Measurements from ENCODE around the gene MOB3C.
A peak's percentile ranks its signal among the peaks of the same experiment; 100 is the strongest.

The MOB3C gene

GRCh38 chr1:46595127-46595526 lies 21.5 kb downstream of the MOB3C start:
- Histone ChIP-seq H3K27me3 (ENCODE audit: control insufficient read depth in 2 of 2, insufficient read depth in 2 of 2, low read length in 2 of 2) (no peaks in the 10 kb centered on the region), H3K4me3 (ENCODE audit: low read length in 2 of 2) (no peak overlapping the region), H3K4me1 (ENCODE audit: control insufficient read depth in 2 of 2, insufficient read depth in 2 of 2, low read length in 2 of 2) (peaks cover 0 to 3% of the 10 kb centered on the region in 2 donors), H3K27ac (ENCODE audit: low read depth in 2 of 2, low read length in 2 of 2) (no peak overlapping the region), H3K9ac (ENCODE audit: low read depth in 1 of 2, low read length in 2 of 2) (no peak overlapping the region), H3K9me3 (ENCODE audit: control insufficient read depth in 2 of 2, low read length in 2 of 2) (no peaks in the 10 kb centered on the region), H3K36me3 (ENCODE audit: control insufficient read depth in 2 of 2, insufficient read depth in 2 of 2, low read length in 2 of 2) (peaks cover 34 to 35% of the 10 kb centered on the region in 2 donors)

DNA sequence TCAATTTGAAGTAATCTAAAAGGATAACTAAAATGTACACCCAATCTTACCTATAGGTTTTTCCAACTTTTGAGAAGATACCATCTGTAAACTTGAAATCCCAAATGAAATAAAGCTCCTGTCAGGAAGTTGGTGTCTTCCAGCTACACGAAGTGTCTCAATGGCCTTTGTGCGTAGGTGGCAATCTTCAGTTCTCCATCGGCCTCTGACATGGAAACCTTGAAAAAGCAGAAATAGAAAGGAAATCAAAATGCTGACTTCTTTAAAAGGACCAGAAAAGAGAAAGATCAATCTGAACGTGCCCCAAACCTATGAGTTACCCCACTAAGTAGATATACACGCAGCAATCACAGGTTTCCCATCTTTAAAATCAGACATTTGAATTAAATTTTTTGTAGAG lies 22.5 kb downstream of the MOB3C start:
- Histone ChIP-seq H3K36me3 (ENCODE audit: control insufficient read depth in 2 of 2, insufficient read depth in 2 of 2, low read length in 2 of 2) (peaks cover 44 to 45% of the 10 kb centered on the region in 2 donors), H3K4me3 (ENCODE audit: low read length in 2 of 2) (no peak overlapping the region), H3K9ac (ENCODE audit: low read depth in 1 of 2, low read length in 2 of 2) (no peak overlapping the region), H3K27ac (ENCODE audit: low read depth in 2 of 2, low read length in 2 of 2) (peak overlapping the region in 1 of 2 donors; percentile 20), H3K27me3 (ENCODE audit: control insufficient read depth in 2 of 2, insufficient read depth in 2 of 2, low read length in 2 of 2) (no peaks in the 10 kb centered on the region), H3K4me1 (ENCODE audit: control insufficient read depth in 2 of 2, insufficient read depth in 2 of 2, low read length in 2 of 2) (no peaks in the 10 kb centered on the region), H3K9me3 (ENCODE audit: control insufficient read depth in 2 of 2, low read length in 2 of 2) (no peaks in the 10 kb centered on the region)

- Histone ChIP-seq H3K27me3 (ENCODE audit: control insufficient read depth in 2 of 2, insufficient read depth in 2 of 2, low read length in 2 of 2) (no peaks in the 10 kb centered on the region), H3K9me3 (ENCODE audit: control insufficient read depth in 2 of 2, low read length in 2 of 2) (no peaks in the 10 kb centered on the region), H3K4me1 (ENCODE audit: control insufficient read depth in 2 of 2, insufficient read depth in 2 of 2, low read length in 2 of 2) (no peaks in the 10 kb centered on the region), H3K36me3 (ENCODE audit: control insufficient read depth in 2 of 2, insufficient read depth in 2 of 2, low read length in 2 of 2) (peaks cover 46 to 47% of the 10 kb centered on the region in 2 donors), H3K27ac (ENCODE audit: low read depth in 2 of 2, low read length in 2 of 2) (no peak overlapping the region), H3K4me3 (ENCODE audit: low read length in 2 of 2) (no peak overlapping the region), H3K9ac (ENCODE audit: low read depth in 1 of 2, low read length in 2 of 2) (no peak overlapping the region)
Observed at GRCh38 chr1:46592823-46593222, 23.8 kb downstream of the MOB3C start.

GRCh38 chr1:46589529-46589928 lies 27.1 kb downstream of the MOB3C start:
- H3K9me3 ChIP-seq (ENCODE audit: control insufficient read depth in 2 of 2, low read length in 2 of 2) = no peaks in the 10 kb centered on the region
- H3K36me3 ChIP-seq (ENCODE audit: control insufficient read depth in 2 of 2, insufficient read depth in 2 of 2, low read length in 2 of 2) = peaks cover 61 to 63% of the 10 kb centered on the region in 2 donors
- no peaks in the 10 kb centered on the region for H3K4me1 ChIP-seq (ENCODE audit: control insufficient read depth in 2 of 2, insufficient read depth in 2 of 2, low read length in 2 of 2)
- no peaks in the 10 kb centered on the region for H3K27me3 ChIP-seq (ENCODE audit: control insufficient read depth in 2 of 2, insufficient read depth in 2 of 2, low read length in 2 of 2)
- H3K4me3 ChIP-seq (ENCODE audit: low read length in 2 of 2) = no peak overlapping the region
- no peak overlapping the region for H3K27ac ChIP-seq (ENCODE audit: low read depth in 2 of 2, low read length in 2 of 2)
- H3K9ac ChIP-seq (ENCODE audit: low read depth in 1 of 2, low read length in 2 of 2) = no peak overlapping the region

DNA sequence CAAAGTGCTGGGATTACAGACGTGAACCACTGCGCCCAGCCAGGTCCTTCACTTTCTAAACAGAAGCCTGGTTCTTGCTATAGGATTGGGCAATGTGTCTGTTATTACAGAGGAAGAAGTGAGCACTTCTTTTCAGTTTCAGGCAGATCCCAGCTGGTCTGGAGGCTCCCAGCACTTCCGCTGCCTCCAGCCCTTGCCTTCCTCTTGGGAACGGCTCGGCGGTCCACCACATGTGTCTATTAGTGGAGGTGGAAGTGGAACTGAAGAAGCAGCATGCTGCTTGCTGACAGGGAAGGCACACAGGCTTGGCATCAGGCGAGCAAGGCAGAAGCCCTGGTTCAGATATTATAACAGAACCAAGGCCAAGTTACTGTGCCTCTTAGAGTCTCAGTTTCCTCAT lies 29.5 kb downstream of the MOB3C start:
- Histone ChIP-seq H3K9ac (ENCODE audit: low read depth in 1 of 2, low read length in 2 of 2) (no peak overlapping the region), H3K36me3 (ENCODE audit: control insufficient read depth in 2 of 2, insufficient read depth in 2 of 2, low read length in 2 of 2) (peaks cover 53 to 67% of the 10 kb centered on the region in 2 donors), H3K4me1 (ENCODE audit: control insufficient read depth in 2 of 2, insufficient read depth in 2 of 2, low read length in 2 of 2) (no peaks in the 10 kb centered on the region)

DNA sequence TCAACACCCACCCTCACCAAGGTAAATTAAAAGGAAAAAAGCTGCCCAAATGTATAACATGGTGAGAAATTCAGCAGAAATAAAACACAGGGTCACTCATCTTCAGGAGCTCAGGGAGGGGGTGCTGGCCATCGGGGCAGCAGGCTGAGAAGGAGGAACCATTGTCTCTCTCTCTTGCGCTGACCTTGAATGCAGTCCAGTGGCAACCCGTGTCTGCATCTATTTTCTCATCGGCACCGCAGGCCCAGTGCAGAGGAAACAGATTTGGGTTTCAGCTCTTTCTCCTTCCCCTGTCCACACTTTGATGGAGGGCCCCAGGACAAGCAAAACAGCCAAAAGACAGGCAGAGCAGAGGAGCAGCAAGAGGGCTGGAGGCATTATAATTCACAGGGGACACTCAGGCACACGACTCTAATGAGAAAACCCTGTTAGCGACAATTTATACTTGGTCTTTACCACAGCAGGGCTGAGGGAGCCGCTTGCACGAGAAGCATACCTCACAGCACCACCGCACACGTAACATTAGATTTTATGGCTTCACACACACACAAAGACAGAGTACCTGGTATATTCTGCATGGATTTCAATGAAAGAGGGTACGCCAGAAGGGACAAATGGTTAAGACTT lies 31.2 kb downstream of the MOB3C start:
- H3K27ac ChIP-seq (ENCODE audit: low read depth in 2 of 2, low read length in 2 of 2) = no peak overlapping the region
- no peak overlapping the region for H3K4me3 ChIP-seq (ENCODE audit: low read length in 2 of 2)
- no peak overlapping the region for H3K9ac ChIP-seq (ENCODE audit: low read depth in 1 of 2, low read length in 2 of 2)
- no peaks in the 10 kb centered on the region for H3K27me3 ChIP-seq (ENCODE audit: control insufficient read depth in 2 of 2, insufficient read depth in 2 of 2, low read length in 2 of 2)
- H3K36me3 ChIP-seq (ENCODE audit: control insufficient read depth in 2 of 2, insufficient read depth in 2 of 2, low read length in 2 of 2) = peaks cover 44 to 59% of the 10 kb centered on the region in 2 donors
- H3K9me3 ChIP-seq (ENCODE audit: control insufficient read depth in 2 of 2, low read length in 2 of 2) = no peaks in the 10 kb centered on the region
- no peaks in the 10 kb centered on the region for H3K4me1 ChIP-seq (ENCODE audit: control insufficient read depth in 2 of 2, insufficient read depth in 2 of 2, low read length in 2 of 2)

More for the DNA sequence above, 29.5 kb downstream of the MOB3C start:
- no peaks in the 10 kb centered on the region for H3K27me3 ChIP-seq (ENCODE audit: control insufficient read depth in 2 of 2, insufficient read depth in 2 of 2, low read length in 2 of 2)
- no peak overlapping the region for H3K4me3 ChIP-seq (ENCODE audit: low read length in 2 of 2)
- no peaks in the 10 kb centered on the region for H3K9me3 ChIP-seq (ENCODE audit: control insufficient read depth in 2 of 2, low read length in 2 of 2)
- no peak overlapping the region for H3K27ac ChIP-seq (ENCODE audit: low read depth in 2 of 2, low read length in 2 of 2)

DNA sequence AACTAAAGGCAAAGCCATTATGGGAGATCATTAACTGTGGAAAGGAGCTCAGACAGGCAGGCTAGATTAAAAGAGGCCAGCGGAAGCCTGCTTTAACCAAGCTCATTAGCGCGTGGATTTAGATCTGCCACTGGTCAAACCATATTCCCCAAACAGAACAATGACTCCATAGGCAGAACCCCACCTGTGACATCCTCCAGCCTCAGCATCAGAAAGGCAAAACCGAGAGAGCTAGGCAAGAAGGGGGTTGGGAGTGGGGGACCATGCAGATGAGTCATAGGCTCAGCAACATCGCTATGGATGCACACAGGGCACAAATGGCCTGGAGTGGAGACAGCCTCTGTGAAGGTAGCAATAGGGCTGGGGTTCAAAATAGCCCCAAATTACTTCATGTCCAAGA lies 33.1 kb downstream of the MOB3C start:
- H3K4me1 ChIP-seq (ENCODE audit: control insufficient read depth in 2 of 2, insufficient read depth in 2 of 2, low read length in 2 of 2) = no peaks in the 10 kb centered on the region
- H3K9me3 ChIP-seq (ENCODE audit: control insufficient read depth in 2 of 2, low read length in 2 of 2) = no peaks in the 10 kb centered on the region
- no peaks in the 10 kb centered on the region for H3K27me3 ChIP-seq (ENCODE audit: control insufficient read depth in 2 of 2, insufficient read depth in 2 of 2, low read length in 2 of 2)
- H3K4me3 ChIP-seq (ENCODE audit: low read length in 2 of 2) = no peak overlapping the region
- no peak overlapping the region for H3K27ac ChIP-seq (ENCODE audit: low read depth in 2 of 2, low read length in 2 of 2)
- H3K9ac ChIP-seq (ENCODE audit: low read depth in 1 of 2, low read length in 2 of 2) = no peak overlapping the region
- peaks cover 41 to 53% of the 10 kb centered on the region in 2 donors for H3K36me3 ChIP-seq (ENCODE audit: control insufficient read depth in 2 of 2, insufficient read depth in 2 of 2, low read length in 2 of 2)

DNA sequence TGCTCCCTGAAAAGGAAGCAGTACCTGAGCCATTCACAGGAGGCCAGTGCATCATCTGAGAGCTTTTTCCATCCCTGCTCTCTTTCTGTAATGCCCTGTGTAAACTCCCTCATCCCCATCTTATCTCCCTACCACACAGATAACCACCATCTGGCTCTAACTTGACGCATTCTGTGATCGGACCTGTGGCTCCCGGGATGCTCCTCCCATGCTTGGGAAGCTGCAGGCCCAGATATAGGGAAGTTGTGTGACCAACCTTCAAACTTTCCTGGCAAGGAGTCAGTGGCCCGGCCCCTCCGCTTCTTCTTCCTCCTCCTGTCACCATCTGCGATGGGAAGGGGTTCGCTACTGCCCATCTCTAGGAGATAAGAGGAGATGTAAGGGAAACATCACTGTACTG lies 33.6 kb downstream of the MOB3C start:
- no peak overlapping the region for H3K4me3 ChIP-seq (ENCODE audit: low read length in 2 of 2)
- H3K4me1 ChIP-seq (ENCODE audit: control insufficient read depth in 2 of 2, insufficient read depth in 2 of 2, low read length in 2 of 2) = no peaks in the 10 kb centered on the region
- no peak overlapping the region for H3K27ac ChIP-seq (ENCODE audit: low read depth in 2 of 2, low read length in 2 of 2)
- H3K9me3 ChIP-seq (ENCODE audit: control insufficient read depth in 2 of 2, low read length in 2 of 2) = no peaks in the 10 kb centered on the region
- peaks cover 42 to 57% of the 10 kb centered on the region in 2 donors for H3K36me3 ChIP-seq (ENCODE audit: control insufficient read depth in 2 of 2, insufficient read depth in 2 of 2, low read length in 2 of 2)
- no peak overlapping the region for H3K9ac ChIP-seq (ENCODE audit: low read depth in 1 of 2, low read length in 2 of 2)
- no peaks in the 10 kb centered on the region for H3K27me3 ChIP-seq (ENCODE audit: control insufficient read depth in 2 of 2, insufficient read depth in 2 of 2, low read length in 2 of 2)

DNA sequence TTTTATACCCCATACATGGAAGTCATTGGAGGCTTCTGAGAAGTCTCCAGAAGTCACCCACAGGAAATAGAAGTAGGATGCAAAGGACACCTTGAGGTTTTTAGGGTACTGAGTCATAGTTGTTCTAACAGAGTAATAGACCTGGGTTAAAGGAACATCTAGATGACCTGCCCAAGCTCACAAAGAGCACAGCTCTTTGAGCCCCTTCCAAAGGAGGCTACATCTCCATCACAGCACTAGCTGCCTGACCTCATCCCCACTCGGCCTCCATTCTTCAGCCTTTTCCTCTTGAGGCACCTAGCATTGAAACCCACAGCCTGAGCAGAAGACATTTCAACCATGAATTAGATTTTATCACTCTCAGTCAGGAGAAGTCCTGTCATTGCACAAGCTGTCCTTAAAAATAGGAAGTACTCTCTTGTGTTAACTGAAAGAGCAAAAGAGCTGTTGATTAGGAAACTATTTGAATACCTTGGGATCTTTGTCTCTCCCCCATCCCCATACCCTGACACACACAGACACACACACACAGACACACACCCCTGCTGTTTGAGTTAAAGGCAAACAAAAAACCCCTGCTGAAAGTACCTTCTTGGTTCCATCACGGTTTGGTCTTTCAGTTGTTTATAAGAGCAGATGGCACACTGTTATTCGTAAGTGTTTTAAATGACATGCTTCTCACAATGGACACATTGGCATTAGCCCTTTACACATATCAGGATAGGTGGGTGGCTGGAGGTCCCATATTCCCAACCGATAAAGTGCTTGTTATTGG lies 34.7 kb downstream of the MOB3C start:
- H3K27ac ChIP-seq (ENCODE audit: low read depth in 2 of 2, low read length in 2 of 2) = no peak overlapping the region
- H3K4me3 ChIP-seq (ENCODE audit: low read length in 2 of 2) = no peak overlapping the region
- H3K36me3 ChIP-seq (ENCODE audit: control insufficient read depth in 2 of 2, insufficient read depth in 2 of 2, low read length in 2 of 2) = peaks cover 48 to 64% of the 10 kb centered on the region in 2 donors
- H3K4me1 ChIP-seq (ENCODE audit: control insufficient read depth in 2 of 2, insufficient read depth in 2 of 2, low read length in 2 of 2) = no peaks in the 10 kb centered on the region
- no peaks in the 10 kb centered on the region for H3K27me3 ChIP-seq (ENCODE audit: control insufficient read depth in 2 of 2, insufficient read depth in 2 of 2, low read length in 2 of 2)
- no peak overlapping the region for H3K9ac ChIP-seq (ENCODE audit: low read depth in 1 of 2, low read length in 2 of 2)
- no peaks in the 10 kb centered on the region for H3K9me3 ChIP-seq (ENCODE audit: control insufficient read depth in 2 of 2, low read length in 2 of 2)

DNA sequence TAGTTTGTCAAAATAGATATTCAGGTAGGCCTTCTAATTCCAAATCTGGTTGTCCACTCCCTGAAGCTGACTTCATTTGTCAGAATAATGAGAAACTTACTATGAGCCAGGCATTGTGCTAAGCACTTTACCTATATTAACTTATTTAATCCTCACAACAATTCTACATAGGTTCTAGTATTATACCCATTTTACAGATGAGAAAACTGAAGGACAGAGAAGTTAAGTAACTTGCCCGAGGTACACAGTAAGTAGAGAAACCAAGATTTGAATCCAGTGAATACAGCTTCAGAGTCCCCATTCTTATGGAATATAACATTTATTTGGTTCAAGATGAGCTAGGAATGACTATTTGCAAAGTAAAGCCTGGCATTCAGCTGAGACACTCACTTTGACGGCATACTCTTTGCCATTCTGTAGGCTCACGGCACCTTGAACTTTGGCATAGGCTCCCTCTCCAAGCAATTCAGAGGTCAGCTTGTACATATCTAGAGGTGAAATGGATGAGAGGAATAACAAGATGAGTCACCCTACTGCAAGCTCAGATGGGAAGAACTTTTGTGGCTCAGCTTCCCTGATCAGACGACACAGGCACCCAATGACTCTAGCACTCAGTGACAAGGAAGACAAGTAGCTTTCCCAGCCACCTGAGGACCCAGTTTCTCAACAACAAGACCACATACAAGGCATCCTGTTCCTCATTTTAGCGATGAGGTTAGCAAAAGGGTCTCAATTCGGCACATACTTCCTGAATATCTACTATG lies 36.3 kb downstream of the MOB3C start:
- Histone ChIP-seq H3K27ac (ENCODE audit: low read depth in 2 of 2, low read length in 2 of 2) (no peak overlapping the region), H3K4me1 (ENCODE audit: control insufficient read depth in 2 of 2, insufficient read depth in 2 of 2, low read length in 2 of 2) (no peaks in the 10 kb centered on the region), H3K9ac (ENCODE audit: low read depth in 1 of 2, low read length in 2 of 2) (no peak overlapping the region), H3K9me3 (ENCODE audit: control insufficient read depth in 2 of 2, low read length in 2 of 2) (no peaks in the 10 kb centered on the region), H3K4me3 (ENCODE audit: low read length in 2 of 2) (no peak overlapping the region), H3K27me3 (ENCODE audit: control insufficient read depth in 2 of 2, insufficient read depth in 2 of 2, low read length in 2 of 2) (no peaks in the 10 kb centered on the region), H3K36me3 (ENCODE audit: control insufficient read depth in 2 of 2, insufficient read depth in 2 of 2, low read length in 2 of 2) (peaks cover 47 to 63% of the 10 kb centered on the region in 2 donors)
